OCI-LY7 (cell line): ENCODE measurements around the gene CREB3.

Source experiments
- CTCF ChIP-seq: fragments of 200-600 bp; sonication (generic); conservative IDR thresholded peaks from 2 replicates; pipeline ENCODE4 v1.5.1; 2014; ENCODE audit warnings: mild to moderate bottlenecking, antibody characterized with exemption, low read length, moderate library complexity, mixed read lengths
- EZH2phosphoT487 ChIP-seq: fragments of 200-600 bp; sonication (generic); IDR thresholded peaks from 2 replicates; pipeline ENCODE4 v1.6.1; 2018; ENCODE audit warnings: low read depth, borderline replicate concordance, mild to moderate bottlenecking, mixed run types, antibody characterized with exemption, low read length, moderate library complexity, mixed read lengths

GRCh38 chr9:35749515-35750255 lies 17.2 kb downstream of the CREB3 start:
- peak; percentile 45 for TF ChIP-seq CTCF
- no peak for TF ChIP-seq EZH2phosphoT487
